Kidney epithelial cell (primary cell): Measurements from ENCODE around the gene CLMP. TPM values are rescaled to one million over a fixed set of nuclear protein-coding genes. Genes with fewer than 3 reads are reported as not detected.

ENCODE experiments used
- DNase-seq: peaks from one replicate; pipeline ENCODE4 v3.0.0-alpha.2; 2010; ENCODE audit warnings: low read depth
- H3K27me3 ChIP-seq: 2 replicates; pipeline ENCODE4 v1.6.0; 2011; ENCODE audit warnings: low read length; ENCODE audit not compliant: control insufficient read depth, insufficient read depth
- H3K36me3 ChIP-seq: 2 replicates; pipeline ENCODE4 v1.5.1; 2011; ENCODE audit warnings: low read length; ENCODE audit not compliant: control insufficient read depth, insufficient read depth
- H3K4me3 ChIP-seq: 2 replicates; pipeline ENCODE4 v1.5.1; 2011; ENCODE audit warnings: low read depth, mild to moderate bottlenecking, control low read depth, low read length
- CTCF ChIP-seq: IDR thresholded peaks from 2 replicates; pipeline ENCODE4 v1.5.1; 2011; ENCODE audit warnings: mild to moderate bottlenecking, moderate library complexity, low read length, control low read depth, inconsistent platforms; ENCODE audit not compliant: insufficient read depth, poor library complexity, severe bottlenecking
- total RNA-seq: library from RNA; depleted of rRNA; stranded (reverse); fragments of >200 nt; gene quantifications from 2 replicates; pipeline ENCODE4 v1.2.3, GENCODE V29; 2015

Gene CLMP
- total RNA-seq, 1 donor from 2014 or later = 6.4 TPM

GRCh38 chr11:123125169-123125568 lies 69.9 kb downstream of the CLMP start:
- Histone ChIP-seq H3K27me3 (no peaks in the 10 kb centered on the region), H3K36me3 (no peaks in the 10 kb centered on the region), H3K4me3 (no peak overlapping the region)
- TF ChIP-seq CTCF = no peak
- no peak for DNase-seq

DNA sequence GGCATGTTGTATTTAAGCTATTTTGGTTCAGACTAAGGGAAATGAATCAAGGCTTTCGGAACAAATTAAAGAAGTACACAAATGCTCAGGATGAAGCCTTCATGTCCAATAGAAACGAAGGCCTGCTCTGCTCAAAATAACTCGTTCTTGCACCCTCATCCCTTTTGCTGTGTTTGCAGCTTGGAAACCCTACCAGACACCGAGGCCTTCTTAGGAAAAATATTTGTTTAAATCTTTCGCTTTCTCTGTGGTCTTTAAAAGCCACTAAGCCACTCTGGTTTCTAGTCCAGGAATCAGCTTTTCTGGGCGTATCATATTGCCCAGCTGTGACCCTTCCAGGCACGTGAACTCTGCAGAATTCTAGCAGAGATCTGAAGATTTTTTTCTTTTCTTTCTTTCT lies 72.2 kb downstream of the CLMP start:
- Histone ChIP-seq H3K36me3 (no peaks in the 10 kb centered on the region), H3K4me3 (no peak overlapping the region), H3K27me3 (no peaks in the 10 kb centered on the region)
- DNase-seq = no peak
- TF ChIP-seq CTCF = no peak

DNA sequence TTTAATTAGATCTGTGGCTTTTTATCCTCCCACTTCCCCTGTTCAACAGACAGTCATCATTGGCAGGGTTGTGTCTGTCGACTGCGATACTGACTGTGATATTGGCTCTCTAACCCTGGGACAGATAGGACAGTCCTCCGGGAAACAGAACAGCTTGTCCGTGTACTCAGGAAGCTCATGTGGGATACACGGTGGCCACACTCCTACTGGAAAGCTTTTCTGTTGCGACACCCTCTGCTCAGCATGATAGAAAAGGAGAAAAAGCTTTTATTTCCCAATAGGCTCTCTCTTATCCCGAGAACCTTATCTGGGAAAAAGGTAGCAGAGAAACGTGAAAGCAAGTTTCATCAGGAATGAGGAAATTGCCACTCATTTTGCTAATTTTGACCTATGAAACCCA lies 72.7 kb downstream of the CLMP start:
- no peak for DNase-seq
- H3K4me3 ChIP-seq = no peak overlapping the region
- no peaks in the 10 kb centered on the region for H3K36me3 ChIP-seq
- H3K27me3 ChIP-seq = no peaks in the 10 kb centered on the region
- TF ChIP-seq CTCF = no peak

DNA sequence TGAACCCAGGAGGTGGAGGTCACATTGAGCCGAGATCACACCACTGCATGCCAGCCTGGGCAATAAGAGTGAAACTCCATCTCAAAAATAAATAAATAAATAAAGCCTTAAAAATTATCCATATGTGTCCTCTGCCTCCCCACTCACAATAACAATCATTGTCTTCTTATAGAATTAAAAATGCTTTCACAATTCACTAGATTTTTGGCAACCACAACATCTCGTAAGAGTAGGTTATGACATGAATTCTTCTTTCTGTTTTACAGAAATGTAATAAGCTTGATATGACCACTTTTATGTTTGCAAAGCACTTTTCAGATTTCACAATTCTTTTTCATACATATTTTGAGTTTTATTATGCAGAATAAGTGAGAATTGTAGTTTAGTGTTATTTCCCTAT lies 78.6 kb downstream of the CLMP start:
- H3K4me3 ChIP-seq = no peak overlapping the region

GRCh38 chr11:123111465-123111864 lies 83.6 kb downstream of the CLMP start:
- Histone ChIP-seq H3K36me3 (no peaks in the 10 kb centered on the region), H3K4me3 (no peak overlapping the region), H3K27me3 (no peaks in the 10 kb centered on the region)
- no peak for DNase-seq
- TF ChIP-seq CTCF = peak; percentile 63

More for the DNA sequence above, 78.6 kb downstream of the CLMP start:
- DNase-seq = no peak
- H3K27me3 ChIP-seq = no peaks in the 10 kb centered on the region
- no peak for TF ChIP-seq CTCF
- H3K36me3 ChIP-seq = no peaks in the 10 kb centered on the region

GRCh38 chr11:123110397-123110796 lies 84.7 kb downstream of the CLMP start:
- no peak for DNase-seq

More at GRCh38 chr11:123110397-123110796, 84.7 kb downstream of the CLMP start:
- H3K4me3 ChIP-seq = no peak overlapping the region
- TF ChIP-seq CTCF = no peak
- no peaks in the 10 kb centered on the region for H3K36me3 ChIP-seq
- H3K27me3 ChIP-seq = no peaks in the 10 kb centered on the region
